Measurements from ENCODE around the gene DYSF.

GRCh38 chr2:71452565-71452964, 796 bp upstream of the DYSF start:
- TF ChIP-seq, protein P1, sequence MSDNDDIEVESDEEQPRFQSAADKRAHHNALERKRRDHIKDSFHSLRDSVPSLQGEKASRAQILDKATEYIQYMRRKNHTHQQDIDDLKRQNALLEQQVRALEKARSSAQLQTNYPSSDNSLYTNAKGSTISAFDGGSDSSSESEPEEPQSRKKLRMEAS (IDR thresholded peaks at IDR 0.05): no peak
- TF ChIP-seq TEAD4 (IDR thresholded peaks at IDR 0.05): no peak
- no peak for TF ChIP-seq EP300 (IDR thresholded peaks at IDR 0.05; ENCODE audit: borderline replicate concordance)
- TF ChIP-seq ZBTB7A (IDR thresholded peaks at IDR 0.05; ENCODE audit: low read depth): no peak
- TF ChIP-seq REST (IDR thresholded peaks at IDR 0.05; ENCODE audit: low read depth): no peak
- TF ChIP-seq CREB1 (IDR thresholded peaks at IDR 0.05; ENCODE audit: low read depth): no peak
- TF ChIP-seq, protein P2, sequence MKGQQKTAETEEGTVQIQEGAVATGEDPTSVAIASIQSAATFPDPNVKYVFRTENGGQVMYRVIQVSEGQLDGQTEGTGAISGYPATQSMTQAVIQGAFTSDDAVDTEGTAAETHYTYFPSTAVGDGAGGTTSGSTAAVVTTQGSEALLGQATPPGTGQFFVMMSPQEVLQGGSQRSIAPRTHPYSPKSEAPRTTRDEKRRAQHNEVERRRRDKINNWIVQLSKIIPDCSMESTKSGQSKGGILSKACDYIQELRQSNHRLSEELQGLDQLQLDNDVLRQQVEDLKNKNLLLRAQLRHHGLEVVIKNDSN (IDR thresholded peaks at IDR 0.05): no peak
